ENCODE results near the gene FGR. TPM values are rescaled to one million over a fixed set of nuclear protein-coding genes. Genes with fewer than 3 reads are reported as not detected.

Gene FGR
- total and polyA plus RNA-seq, 9 donors, result 1.4 to 2.5 (median 2.0) TPM

GRCh38 chr1:27594564-27595510 is 40.1 kb downstream of the FGR start:
- H3K27ac ChIP-seq (ENCODE audit: low read length), result peak overlapping the region; percentile 43
- WGBS (ENCODE audit: insufficient coverage), result 39% methylated on average over 17 of the region's 17 CpGs
- no peak for DNase-seq
- H3K4me1 ChIP-seq (ENCODE audit: control insufficient read depth, insufficient read depth, low read length), result peaks cover 100% of the 10 kb centered on the region
- H3K36me3 ChIP-seq (ENCODE audit: control insufficient read depth, insufficient read depth, low read length), result peaks cover 68% of the 10 kb centered on the region
- no peaks in the 10 kb centered on the region for H3K27me3 ChIP-seq (ENCODE audit: control insufficient read depth, insufficient read depth, low read length)
- no peak overlapping the region for H3K4me3 ChIP-seq (ENCODE audit: low read length)
- H3K9me3 ChIP-seq (replicated peaks; ENCODE audit: control insufficient read depth, low read depth, low read length), result no peaks in the 10 kb centered on the region

- peak overlapping the region; percentile 43 for H3K27ac ChIP-seq (ENCODE audit: low read length)
- 18% methylated on average over 2 of the region's 8 CpGs for WGBS (ENCODE audit: insufficient coverage)
- no peak for DNase-seq
- peaks cover 75% of the 10 kb centered on the region for H3K36me3 ChIP-seq (ENCODE audit: control insufficient read depth, insufficient read depth, low read length)
- no peak overlapping the region for H3K4me3 ChIP-seq (ENCODE audit: low read length)
- H3K27me3 ChIP-seq (ENCODE audit: control insufficient read depth, insufficient read depth, low read length), result no peaks in the 10 kb centered on the region
- H3K4me1 ChIP-seq (ENCODE audit: control insufficient read depth, insufficient read depth, low read length), result peaks cover 100% of the 10 kb centered on the region
- H3K9me3 ChIP-seq (replicated peaks; ENCODE audit: control insufficient read depth, low read depth, low read length), result no peaks in the 10 kb centered on the region
Measured at GRCh38 chr1:27593678-27594563, 41.1 kb downstream of the FGR start.

- Histone ChIP-seq H3K27me3 (ENCODE audit: control insufficient read depth, insufficient read depth, low read length) (no peaks in the 10 kb centered on the region), H3K27ac (ENCODE audit: low read length) (peak overlapping the region; percentile 43), H3K9me3 (replicated peaks; ENCODE audit: control insufficient read depth, low read depth, low read length) (no peaks in the 10 kb centered on the region), H3K4me1 (ENCODE audit: control insufficient read depth, insufficient read depth, low read length) (peaks cover 100% of the 10 kb centered on the region), H3K4me3 (ENCODE audit: low read length) (no peak overlapping the region), H3K36me3 (ENCODE audit: control insufficient read depth, insufficient read depth, low read length) (peaks cover 76% of the 10 kb centered on the region)
- no peak for DNase-seq
- 49% methylated on average over 11 of the region's 17 CpGs for WGBS (ENCODE audit: insufficient coverage)
Measured at GRCh38 chr1:27592931-27593677, 41.9 kb downstream of the FGR start.

- H3K4me1 ChIP-seq (ENCODE audit: control insufficient read depth, insufficient read depth, low read length), result peaks cover 100% of the 10 kb centered on the region
- H3K27me3 ChIP-seq (ENCODE audit: control insufficient read depth, insufficient read depth, low read length), result no peaks in the 10 kb centered on the region
- peaks cover 78% of the 10 kb centered on the region for H3K36me3 ChIP-seq (ENCODE audit: control insufficient read depth, insufficient read depth, low read length)
- H3K9me3 ChIP-seq (replicated peaks; ENCODE audit: control insufficient read depth, low read depth, low read length), result no peaks in the 10 kb centered on the region
- peak overlapping the region; percentile 43 for H3K27ac ChIP-seq (ENCODE audit: low read length)
- no peak for DNase-seq
- no peak overlapping the region for H3K4me3 ChIP-seq (ENCODE audit: low read length)
- WGBS (ENCODE audit: insufficient coverage), result 70% methylated on average over 14 of the region's 22 CpGs
Measured at GRCh38 chr1:27592232-27592930, 42.6 kb downstream of the FGR start.

- peak overlapping the region; percentile 66 for H3K27ac ChIP-seq (ENCODE audit: low read length)
- peaks cover 95% of the 10 kb centered on the region for H3K4me1 ChIP-seq (ENCODE audit: control insufficient read depth, insufficient read depth, low read length)
- no peak for DNase-seq
- peaks cover 79% of the 10 kb centered on the region for H3K36me3 ChIP-seq (ENCODE audit: control insufficient read depth, insufficient read depth, low read length)
- no peak overlapping the region for H3K4me3 ChIP-seq (ENCODE audit: low read length)
- H3K9me3 ChIP-seq (replicated peaks; ENCODE audit: control insufficient read depth, low read depth, low read length), result no peaks in the 10 kb centered on the region
- 14% methylated on average over 1 of the region's 4 CpGs for WGBS (ENCODE audit: insufficient coverage)
- H3K27me3 ChIP-seq (ENCODE audit: control insufficient read depth, insufficient read depth, low read length), result no peaks in the 10 kb centered on the region
Measured at GRCh38 chr1:27591622-27592021, 43.4 kb downstream of the FGR start.

- H3K36me3 ChIP-seq (ENCODE audit: control insufficient read depth, insufficient read depth, low read length), result peaks cover 76% of the 10 kb centered on the region
- peaks cover 94% of the 10 kb centered on the region for H3K4me1 ChIP-seq (ENCODE audit: control insufficient read depth, insufficient read depth, low read length)
- H3K27me3 ChIP-seq (ENCODE audit: control insufficient read depth, insufficient read depth, low read length), result no peaks in the 10 kb centered on the region
- DNase-seq, result no peak
- peak overlapping the region; percentile 66 for H3K27ac ChIP-seq (ENCODE audit: low read length)
- WGBS (ENCODE audit: insufficient coverage), result 60% methylated on average over 1 of the region's 5 CpGs
- H3K9me3 ChIP-seq (replicated peaks; ENCODE audit: control insufficient read depth, low read depth, low read length), result no peaks in the 10 kb centered on the region
- H3K4me3 ChIP-seq (ENCODE audit: low read length), result no peak overlapping the region
Measured at GRCh38 chr1:27590917-27591508, 44.0 kb downstream of the FGR start.

- H3K36me3 ChIP-seq (ENCODE audit: control insufficient read depth, insufficient read depth, low read length), result peaks cover 74% of the 10 kb centered on the region
- H3K27ac ChIP-seq (ENCODE audit: low read length), result peak overlapping the region; percentile 66
- peaks cover 85% of the 10 kb centered on the region for H3K4me1 ChIP-seq (ENCODE audit: control insufficient read depth, insufficient read depth, low read length)
- no peaks in the 10 kb centered on the region for H3K27me3 ChIP-seq (ENCODE audit: control insufficient read depth, insufficient read depth, low read length)
- DNase-seq, result peak; percentile 69
- H3K9me3 ChIP-seq (replicated peaks; ENCODE audit: control insufficient read depth, low read depth, low read length), result no peaks in the 10 kb centered on the region
- H3K4me3 ChIP-seq (ENCODE audit: low read length), result no peak overlapping the region
- WGBS (ENCODE audit: insufficient coverage), result 12% methylated on average over 10 of the region's 13 CpGs
Measured at GRCh38 chr1:27589841-27590426, 45.1 kb downstream of the FGR start.

- Histone ChIP-seq H3K4me1 (ENCODE audit: control insufficient read depth, insufficient read depth, low read length) (peaks cover 80% of the 10 kb centered on the region), H3K9me3 (replicated peaks; ENCODE audit: control insufficient read depth, low read depth, low read length) (no peaks in the 10 kb centered on the region), H3K4me3 (ENCODE audit: low read length) (no peak overlapping the region), H3K36me3 (ENCODE audit: control insufficient read depth, insufficient read depth, low read length) (peaks cover 72% of the 10 kb centered on the region), H3K27ac (ENCODE audit: low read length) (peak overlapping the region; percentile 66), H3K27me3 (ENCODE audit: control insufficient read depth, insufficient read depth, low read length) (no peaks in the 10 kb centered on the region)
- WGBS (ENCODE audit: insufficient coverage), result 72% methylated on average over 5 of the region's 6 CpGs
- DNase-seq, result no peak
Measured at GRCh38 chr1:27589441-27589840, 45.5 kb downstream of the FGR start.
